ENCODE measurements around the gene PNPLA6.

PNPLA6 gene

GRCh38 chr19:7560255-7560654 lies 24.7 kb downstream of the PNPLA6 start:
- in situ Hi-C loops (cut with MboI; ENCODE audit: low sequenced_read_pairs, unreplicated experiment): no loop called here
- no peak for TF ChIP-seq CTCF (IDR thresholded peaks at IDR 0.05; ENCODE audit: borderline replicate concordance, control extremely low read depth, extremely low read depth, insufficient read depth, missing control alignments)
- no peak for DNase-seq (ENCODE audit: low spot score)

- in situ Hi-C loops (cut with MboI; ENCODE audit: low sequenced_read_pairs, unreplicated experiment): no loop called here
- TF ChIP-seq CTCF (IDR thresholded peaks at IDR 0.05; ENCODE audit: borderline replicate concordance, control extremely low read depth, extremely low read depth, insufficient read depth, missing control alignments): no peak
- DNase-seq (ENCODE audit: low spot score): no peak
Measured at GRCh38 chr19:7561325-7561724, 25.8 kb downstream of the PNPLA6 start.

GRCh38 chr19:7562646-7563393 lies 27.3 kb downstream of the PNPLA6 start:
- no peak for DNase-seq (ENCODE audit: low spot score)
- in situ Hi-C loops (cut with MboI; ENCODE audit: low sequenced_read_pairs, unreplicated experiment): no loop called here
- TF ChIP-seq CTCF (IDR thresholded peaks at IDR 0.05; ENCODE audit: borderline replicate concordance, control extremely low read depth, extremely low read depth, insufficient read depth, missing control alignments): no peak

- no peak for DNase-seq (ENCODE audit: low spot score)
- TF ChIP-seq CTCF (IDR thresholded peaks at IDR 0.05; ENCODE audit: borderline replicate concordance, control extremely low read depth, extremely low read depth, insufficient read depth, missing control alignments): no peak
- in situ Hi-C loops (cut with MboI; ENCODE audit: low sequenced_read_pairs, unreplicated experiment): no loop called here
Measured at GRCh38 chr19:7564866-7565265, 29.3 kb downstream of the PNPLA6 start.

- no peak for TF ChIP-seq CTCF (IDR thresholded peaks at IDR 0.05; ENCODE audit: borderline replicate concordance, control extremely low read depth, extremely low read depth, insufficient read depth, missing control alignments)
- in situ Hi-C loops (cut with MboI; ENCODE audit: low sequenced_read_pairs, unreplicated experiment): no loop called here
- DNase-seq (ENCODE audit: low spot score): no peak
Measured at GRCh38 chr19:7565332-7565731, 29.8 kb downstream of the PNPLA6 start.

- in situ Hi-C loops (cut with MboI; ENCODE audit: low sequenced_read_pairs, unreplicated experiment): no loop called here
Measured at GRCh38 chr19:7570761-7571160, 35.2 kb downstream of the PNPLA6 start.

More at GRCh38 chr19:7570761-7571160, 35.2 kb downstream of the PNPLA6 start:
- TF ChIP-seq CTCF (IDR thresholded peaks at IDR 0.05; ENCODE audit: borderline replicate concordance, control extremely low read depth, extremely low read depth, insufficient read depth, missing control alignments): no peak
- no peak for DNase-seq (ENCODE audit: low spot score)
